ENCODE data around the gene LRFN3. TPM values are rescaled to one million over a fixed set of nuclear protein-coding genes. Genes with fewer than 3 reads are reported as not detected.
A peak's percentile ranks its signal among the peaks of the same experiment; 100 is the strongest.

Gene LRFN3
- total and polyA plus RNA-seq, 10 of the 15 experiments (the other 5 are each of a cell fraction or from before 2014, with no cell fraction given): 0.02 to 7.3 (median 2.0) TPM; not detected in 1

DNA sequence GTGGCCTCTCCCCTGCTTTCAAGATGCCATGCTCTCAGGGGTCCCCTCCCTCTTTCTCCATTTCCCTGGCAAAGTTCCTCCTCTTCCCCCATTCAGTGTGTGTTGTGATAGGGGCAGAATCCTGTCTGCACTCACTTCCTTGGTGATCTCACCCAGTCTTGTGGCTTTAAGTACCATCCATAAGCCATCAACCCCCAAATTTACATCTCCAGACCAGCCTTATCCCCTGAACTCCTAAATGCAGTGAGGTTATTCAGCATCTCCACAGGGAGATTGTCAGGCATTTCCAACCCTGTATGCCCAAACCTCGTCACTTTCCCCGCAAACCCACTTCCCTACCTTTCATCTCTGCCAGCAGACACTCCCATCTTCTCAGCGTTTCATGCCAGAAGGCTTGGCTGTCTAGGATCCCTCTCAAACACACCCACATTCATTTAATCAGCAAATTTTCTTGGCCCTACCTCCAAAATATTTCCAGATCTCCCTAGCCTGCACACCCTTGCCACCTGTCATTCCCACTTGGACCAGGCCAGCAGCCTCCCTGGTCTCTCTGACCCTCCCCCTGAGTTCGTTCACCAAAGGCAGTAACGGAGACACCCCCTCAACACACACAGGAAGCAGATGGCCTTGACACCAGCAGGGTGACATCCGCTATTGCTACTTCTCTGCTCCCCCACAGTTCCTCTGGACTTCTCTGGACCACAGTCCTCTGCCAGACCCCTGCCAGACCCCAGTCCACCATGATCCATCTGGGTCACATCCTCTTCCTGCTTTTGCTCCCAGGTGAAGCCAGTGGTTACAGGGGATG is 34.1 kb upstream of the LRFN3 start, which contains the start of gene HCST (continued):
- TF ChIP-seq, protein P1, sequence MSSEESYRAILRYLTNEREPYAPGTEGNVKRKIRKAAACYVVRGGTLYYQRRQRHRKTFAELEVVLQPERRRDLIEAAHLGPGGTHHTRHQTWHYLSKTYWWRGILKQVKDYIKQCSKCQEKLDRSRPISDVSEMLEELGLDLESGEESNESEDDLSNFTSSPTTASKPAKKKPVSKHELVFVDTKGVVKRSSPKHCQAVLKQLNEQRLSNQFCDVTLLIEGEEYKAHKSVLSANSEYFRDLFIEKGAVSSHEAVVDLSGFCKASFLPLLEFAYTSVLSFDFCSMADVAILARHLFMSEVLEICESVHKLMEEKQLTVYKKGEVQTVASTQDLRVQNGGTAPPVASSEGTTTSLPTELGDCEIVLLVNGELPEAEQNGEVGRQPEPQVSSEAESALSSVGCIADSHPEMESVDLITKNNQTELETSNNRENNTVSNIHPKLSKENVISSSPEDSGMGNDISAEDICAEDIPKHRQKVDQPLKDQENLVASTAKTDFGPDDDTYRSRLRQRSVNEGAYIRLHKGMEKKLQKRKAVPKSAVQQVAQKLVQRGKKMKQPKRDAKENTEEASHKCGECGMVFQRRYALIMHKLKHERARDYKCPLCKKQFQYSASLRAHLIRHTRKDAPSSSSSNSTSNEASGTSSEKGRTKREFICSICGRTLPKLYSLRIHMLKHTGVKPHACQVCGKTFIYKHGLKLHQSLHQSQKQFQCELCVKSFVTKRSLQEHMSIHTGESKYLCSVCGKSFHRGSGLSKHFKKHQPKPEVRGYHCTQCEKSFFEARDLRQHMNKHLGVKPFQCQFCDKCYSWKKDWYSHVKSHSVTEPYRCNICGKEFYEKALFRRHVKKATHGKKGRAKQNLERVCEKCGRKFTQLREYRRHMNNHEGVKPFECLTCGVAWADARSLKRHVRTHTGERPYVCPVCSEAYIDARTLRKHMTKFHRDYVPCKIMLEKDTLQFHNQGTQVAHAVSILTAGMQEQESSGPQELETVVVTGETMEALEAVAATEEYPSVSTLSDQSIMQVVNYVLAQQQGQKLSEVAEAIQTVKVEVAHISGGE (CRISPR knock-in tag; IDR thresholded peaks at IDR 0.05): no peak
- TF ChIP-seq JUND (IDR thresholded peaks at IDR 0.05; ENCODE audit: low read depth, low read length) (no peak), SUZ12 (IDR thresholded peaks at IDR 0.05; ENCODE audit: unreplicated experiment) (no peak), STAT3 (IDR thresholded peaks at IDR 0.05; ENCODE audit: low read depth, low read length) (no peak), EGR1 (IDR thresholded peaks at IDR 0.05; ENCODE audit: borderline replicate concordance in 1 of 2, low read depth in 2 of 2, low read length in 2 of 2) (0 out of 3 replicates have a peak, but pooled peaks of 1 of the 2 experiments have one; percentile 46), RFX5 (IDR thresholded peaks at IDR 0.05; ENCODE audit: low read depth, low read length) (no peak), ETV6 (conservative IDR thresholded peaks at IDR 0.05 in 1 of 2, IDR thresholded peaks at IDR 0.05 in 1 of 2; ENCODE audit: borderline replicate concordance in 1 of 2, low read depth in 1 of 2) (no peak), IKZF1 (conservative IDR thresholded peaks at IDR 0.05) (peak; percentile 52; the same call in 1 of the 2 replicates), POLR2AphosphoS5 (IDR thresholded peaks at IDR 0.05; ENCODE audit: low read length) (peak; percentile 76), STAT1 (conservative IDR thresholded peaks at IDR 0.05) (no peak), KAT2A (conservative IDR thresholded peaks at IDR 0.05; ENCODE audit: control insufficient read depth, low read depth, low read length) (no peak), ESRRA (IDR thresholded peaks at IDR 0.05; ENCODE audit: low read length) (no peak), TCF12 (IDR thresholded peaks at IDR 0.05; ENCODE audit: low read depth, low read length) (peak; percentile 52; the same call in 1 of the 2 replicates), PAX5 (IDR thresholded peaks at IDR 0.05; ENCODE audit: borderline replicate concordance, low read depth, low read length) (0 out of 2 replicates have a peak, but pooled peaks have one; percentile 11), SMAD5 (IDR thresholded peaks at IDR 0.05; ENCODE audit: low read depth) (no peak), BACH1 (IDR thresholded peaks at IDR 0.05; ENCODE audit: borderline replicate concordance) (no peak), CHD4 (IDR thresholded peaks at IDR 0.05) (no peak), CBX3 (IDR thresholded peaks at IDR 0.05; ENCODE audit: borderline replicate concordance, low read depth) (no peak), MEF2A (IDR thresholded peaks at IDR 0.05; ENCODE audit: insufficient read depth, low read depth, low read length) (no peak), CEBPB (IDR thresholded peaks at IDR 0.05; ENCODE audit: borderline replicate concordance in 1 of 2, low read depth in 2 of 2, low read length in 2 of 2) (no peak), NFIC (IDR thresholded peaks at IDR 0.05; ENCODE audit: low read depth, low read length) (no peak)
- TF ChIP-seq, protein P2, sequence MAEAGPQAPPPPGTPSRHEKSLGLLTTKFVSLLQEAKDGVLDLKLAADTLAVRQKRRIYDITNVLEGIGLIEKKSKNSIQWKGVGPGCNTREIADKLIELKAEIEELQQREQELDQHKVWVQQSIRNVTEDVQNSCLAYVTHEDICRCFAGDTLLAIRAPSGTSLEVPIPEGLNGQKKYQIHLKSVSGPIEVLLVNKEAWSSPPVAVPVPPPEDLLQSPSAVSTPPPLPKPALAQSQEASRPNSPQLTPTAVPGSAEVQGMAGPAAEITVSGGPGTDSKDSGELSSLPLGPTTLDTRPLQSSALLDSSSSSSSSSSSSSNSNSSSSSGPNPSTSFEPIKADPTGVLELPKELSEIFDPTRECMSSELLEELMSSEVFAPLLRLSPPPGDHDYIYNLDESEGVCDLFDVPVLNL (IDR thresholded peaks at IDR 0.05; ENCODE audit: low read depth, low read length): no peak
- TF ChIP-seq, protein P3, sequence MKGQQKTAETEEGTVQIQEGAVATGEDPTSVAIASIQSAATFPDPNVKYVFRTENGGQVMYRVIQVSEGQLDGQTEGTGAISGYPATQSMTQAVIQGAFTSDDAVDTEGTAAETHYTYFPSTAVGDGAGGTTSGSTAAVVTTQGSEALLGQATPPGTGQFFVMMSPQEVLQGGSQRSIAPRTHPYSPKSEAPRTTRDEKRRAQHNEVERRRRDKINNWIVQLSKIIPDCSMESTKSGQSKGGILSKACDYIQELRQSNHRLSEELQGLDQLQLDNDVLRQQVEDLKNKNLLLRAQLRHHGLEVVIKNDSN (IDR thresholded peaks at IDR 0.05; ENCODE audit: borderline replicate concordance, extremely low read length, insufficient read depth, low read depth, low read length): no peak

Measured in GM12878 (cell line).